GM12865 (cell line): ENCODE data around the gene NUDT1.

Experiments used
- DNase-seq: peaks from one replicate; pipeline ENCODE4 v3.0.0; 2010; ENCODE audit warnings: low read depth
- H3K4me3 ChIP-seq: 2 replicates; pipeline ENCODE4 v1.5.1; 2011; ENCODE audit warnings: mild to moderate bottlenecking, low read depth, low read length, control low read depth
- CTCF ChIP-seq: IDR thresholded peaks from 2 replicates; pipeline ENCODE4 v1.5.1; 2011; ENCODE audit warnings: low read length, control low read depth, low read depth, inconsistent platforms; ENCODE audit not compliant: insufficient read depth; ENCODE audit errors: missing control alignments

NUDT1 gene

GRCh38 chr7:2212906-2213305, 29.1 kb upstream of the NUDT1 start:
- no peak for DNase-seq
- no peak overlapping the region for H3K4me3 ChIP-seq
- no peak for TF ChIP-seq CTCF

- no peak for TF ChIP-seq CTCF
- no peak for DNase-seq
- no peak overlapping the region for H3K4me3 ChIP-seq
Measured at GRCh38 chr7:2213551-2214215, 28.3 kb upstream of the NUDT1 start.

GRCh38 chr7:2214636-2215035, 27.4 kb upstream of the NUDT1 start:
- no peak for DNase-seq
- no peak overlapping the region for H3K4me3 ChIP-seq
- TF ChIP-seq CTCF: no peak

GRCh38 chr7:2215851-2216250, 26.2 kb upstream of the NUDT1 start:
- DNase-seq: no peak
- no peak for TF ChIP-seq CTCF

GRCh38 chr7:2217206-2217605, 24.8 kb upstream of the NUDT1 start:
- no peak for TF ChIP-seq CTCF

More at GRCh38 chr7:2215851-2216250, 26.2 kb upstream of the NUDT1 start:
- no peak overlapping the region for H3K4me3 ChIP-seq

GRCh38 chr7:2217716-2218443, 24.1 kb upstream of the NUDT1 start:
- TF ChIP-seq CTCF: no peak
- DNase-seq: no peak
- H3K4me3 ChIP-seq: no peak overlapping the region

More at GRCh38 chr7:2217206-2217605, 24.8 kb upstream of the NUDT1 start:
- H3K4me3 ChIP-seq: no peak overlapping the region
- DNase-seq: no peak

- no peak for TF ChIP-seq CTCF
- DNase-seq: no peak
- H3K4me3 ChIP-seq: no peak overlapping the region
Measured at GRCh38 chr7:2218444-2218785, 23.6 kb upstream of the NUDT1 start.
